Gastrocnemius medialis (tissue), 4 donors: ENCODE data around the gene COPRS.

Experiments used
- POLR2A ChIP-seq, 2 donors: fragments of 450-650 bp; IDR thresholded peaks; one replicate each; pipeline ENCODE4 v1.6.1; 2017; ENCODE audit warnings: antibody characterized with exemption in 2 of 2, mild to moderate bottlenecking in 2 of 2, moderate library complexity in 2 of 2
- TF ChIP-seq, protein P1 (sequence below), 5 experiments: fragments of 450-650 bp in 3 of 5; fragments of 200-600 bp in 2 of 5; sonication (generic) in 2 of 5; IDR thresholded peaks in 4 of 5; conservative IDR thresholded peaks in 1 of 5; 1 replicate in 4 of 5; 2 replicates in 1 of 5; pipeline ENCODE4 v1.5.1; 2016 to 2019; ENCODE audit warnings: antibody characterized with exemption in 5 of 5, mild to moderate bottlenecking in 3 of 5, moderate library complexity in 3 of 5

DNA sequence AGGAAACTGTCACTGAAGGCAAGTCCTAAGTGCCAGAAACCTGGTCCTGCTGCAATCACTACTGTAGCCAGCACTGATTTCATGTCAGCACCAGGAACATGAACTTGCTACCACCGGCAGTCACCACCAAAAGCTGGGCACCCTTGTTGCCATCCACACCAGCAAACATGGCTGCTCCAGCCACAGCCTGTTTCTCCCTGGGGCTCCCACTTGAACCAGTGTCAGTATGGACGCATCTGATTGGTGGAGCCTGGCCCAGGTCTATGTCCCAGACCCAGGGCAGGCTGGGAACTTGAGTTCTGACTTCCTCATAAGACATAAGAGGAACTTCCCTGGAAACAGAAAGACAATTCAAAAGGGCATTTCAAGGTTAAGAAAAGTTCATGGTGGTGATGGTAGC, 56.5 kb downstream of the COPRS start:
- TF ChIP-seq, protein P1, sequence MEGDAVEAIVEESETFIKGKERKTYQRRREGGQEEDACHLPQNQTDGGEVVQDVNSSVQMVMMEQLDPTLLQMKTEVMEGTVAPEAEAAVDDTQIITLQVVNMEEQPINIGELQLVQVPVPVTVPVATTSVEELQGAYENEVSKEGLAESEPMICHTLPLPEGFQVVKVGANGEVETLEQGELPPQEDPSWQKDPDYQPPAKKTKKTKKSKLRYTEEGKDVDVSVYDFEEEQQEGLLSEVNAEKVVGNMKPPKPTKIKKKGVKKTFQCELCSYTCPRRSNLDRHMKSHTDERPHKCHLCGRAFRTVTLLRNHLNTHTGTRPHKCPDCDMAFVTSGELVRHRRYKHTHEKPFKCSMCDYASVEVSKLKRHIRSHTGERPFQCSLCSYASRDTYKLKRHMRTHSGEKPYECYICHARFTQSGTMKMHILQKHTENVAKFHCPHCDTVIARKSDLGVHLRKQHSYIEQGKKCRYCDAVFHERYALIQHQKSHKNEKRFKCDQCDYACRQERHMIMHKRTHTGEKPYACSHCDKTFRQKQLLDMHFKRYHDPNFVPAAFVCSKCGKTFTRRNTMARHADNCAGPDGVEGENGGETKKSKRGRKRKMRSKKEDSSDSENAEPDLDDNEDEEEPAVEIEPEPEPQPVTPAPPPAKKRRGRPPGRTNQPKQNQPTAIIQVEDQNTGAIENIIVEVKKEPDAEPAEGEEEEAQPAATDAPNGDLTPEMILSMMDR (IDR thresholded peaks at IDR 0.05 in 4 of 5, conservative IDR thresholded peaks at IDR 0.05 in 1 of 5) = no peak
- TF ChIP-seq POLR2A (IDR thresholded peaks at IDR 0.05) = no peak
